Stimulated activated CD4-positive, alpha-beta T cell treated with anti-CD3 and anti-CD28 coated beads, Interleukin-1b, Interleukin-23, amount 100 ng/mL, for 1 hour (primary cell): ENCODE results near the gene LPP.

ENCODE experiments used
- DNase-seq, 2 donors: peaks; one replicate each; pipeline ENCODE4 v3.0.0-alpha.2; 2020; ENCODE audit warnings: low read depth in 2 of 2

LPP gene

DNA sequence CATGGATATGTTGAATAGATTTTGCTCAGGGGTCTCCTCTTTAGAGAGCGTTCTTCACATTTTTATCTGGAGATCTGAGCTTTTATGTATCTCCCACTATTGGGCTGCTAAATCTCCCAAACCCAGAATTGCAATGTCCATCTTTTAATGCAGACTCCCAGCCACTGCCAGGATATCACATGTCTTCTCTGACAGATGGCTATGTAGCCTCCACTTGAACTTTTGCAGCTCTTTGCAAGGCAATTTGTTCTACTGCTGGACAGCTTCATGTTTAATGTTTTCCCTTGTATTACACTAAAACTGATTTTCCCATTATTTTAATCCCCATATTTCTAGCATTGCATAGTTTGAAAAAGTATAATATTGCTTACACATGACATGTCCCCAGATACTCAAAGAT, 177.2 kb downstream of the LPP start:
- no peak for DNase-seq

DNA sequence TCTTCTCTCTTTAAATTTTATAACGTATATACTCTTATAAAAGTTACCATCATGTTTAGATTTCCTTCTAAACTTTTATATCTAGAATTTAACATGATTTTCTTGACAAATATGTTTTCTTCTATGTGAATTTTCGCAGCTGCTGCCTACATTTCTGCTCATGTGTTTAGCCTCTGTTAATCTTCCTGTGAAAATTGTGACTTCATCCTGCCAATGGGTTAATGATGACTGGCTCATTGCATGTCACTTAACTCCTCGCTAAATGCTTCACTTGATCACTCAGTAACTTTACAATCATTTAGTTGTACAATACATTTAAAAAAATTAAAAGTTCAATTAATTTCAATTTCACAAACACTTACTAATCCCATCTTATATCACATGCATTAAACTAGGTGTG, 178.1 kb downstream of the LPP start:
- no peak for DNase-seq

GRCh38 chr3:188335656-188336055, 181.7 kb downstream of the LPP start:
- no peak for DNase-seq

DNA sequence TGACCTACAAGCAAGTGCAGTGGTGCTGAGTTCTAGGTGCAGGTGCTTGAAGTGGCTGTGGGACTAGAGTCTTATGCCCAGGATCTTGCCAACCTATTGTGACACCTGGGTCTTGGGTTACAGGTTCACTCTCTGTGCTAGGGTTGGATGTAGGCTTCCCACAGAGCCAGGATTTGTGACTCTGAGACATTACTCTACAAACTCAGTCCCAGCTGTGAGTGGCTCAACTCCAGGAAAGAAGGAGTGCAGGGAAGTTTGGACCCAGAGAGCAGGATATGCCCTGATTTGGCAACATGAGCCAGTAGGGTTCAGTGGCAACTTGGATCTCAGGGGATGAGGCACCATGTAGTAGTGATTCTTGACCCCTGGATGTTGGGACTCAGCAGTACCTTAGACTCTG, 182.2 kb downstream of the LPP start:
- DNase-seq = no peak

GRCh38 chr3:188337232-188337631, 183.3 kb downstream of the LPP start:
- no peak for DNase-seq

DNA sequence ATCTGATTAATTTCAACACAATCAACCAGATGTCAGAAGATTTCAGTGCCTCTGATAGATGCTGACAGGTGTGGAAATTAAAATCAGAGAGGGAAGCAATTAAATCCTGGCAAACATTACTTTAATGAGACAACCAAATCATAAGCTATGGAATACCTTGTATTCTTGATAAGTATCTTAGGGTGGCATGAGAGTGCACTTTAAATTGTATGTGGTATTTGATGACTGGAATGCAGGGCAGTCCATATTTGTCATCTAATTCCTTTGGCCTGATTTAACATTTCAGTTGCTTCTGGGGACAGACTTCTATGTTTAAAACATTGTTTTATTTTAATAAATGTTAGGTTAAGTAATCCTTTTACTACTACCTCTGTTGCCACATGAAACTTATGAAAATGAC, 184.1 kb downstream of the LPP start:
- no peak for DNase-seq

DNA sequence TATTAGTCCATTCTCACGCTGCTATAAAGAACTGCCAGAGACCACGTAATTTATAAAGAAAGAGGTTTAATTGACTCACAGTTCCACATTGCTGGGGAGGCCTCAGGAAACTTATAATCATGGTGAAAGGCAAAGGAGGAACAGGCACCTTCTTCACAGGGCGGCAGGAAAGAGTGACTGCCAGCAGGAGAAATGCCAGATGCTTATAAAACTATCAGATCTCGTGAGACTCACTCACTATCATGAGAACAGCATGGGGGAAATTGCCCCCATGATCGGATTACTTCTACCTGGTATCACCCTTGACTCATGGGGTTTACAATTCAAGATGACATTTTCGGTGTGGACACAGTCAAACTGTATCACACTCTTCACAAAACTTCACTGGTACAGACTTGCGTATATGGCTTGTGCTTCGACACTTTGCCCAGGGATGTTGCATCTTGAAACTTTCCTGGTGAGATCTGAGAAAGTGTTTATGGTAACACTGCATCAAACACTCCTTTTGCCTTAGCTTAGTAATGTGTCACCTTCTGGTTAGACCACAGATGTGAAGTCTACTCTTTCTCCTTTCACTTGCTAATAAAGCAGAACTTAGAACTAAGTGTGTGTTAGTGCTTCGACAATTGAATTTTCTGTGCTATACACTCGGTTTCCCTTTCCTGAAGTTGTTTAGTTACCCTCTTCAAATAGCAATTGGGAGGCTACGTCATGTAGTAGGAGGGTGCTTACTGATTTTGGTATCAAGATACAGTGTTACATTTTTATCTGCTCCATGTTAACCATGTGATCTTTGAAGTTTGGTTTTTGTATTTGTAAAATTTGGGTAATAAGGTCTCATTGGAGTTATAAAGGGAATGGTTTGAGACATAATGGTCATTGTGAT, 185.7 kb downstream of the LPP start:
- DNase-seq = no peak

DNA sequence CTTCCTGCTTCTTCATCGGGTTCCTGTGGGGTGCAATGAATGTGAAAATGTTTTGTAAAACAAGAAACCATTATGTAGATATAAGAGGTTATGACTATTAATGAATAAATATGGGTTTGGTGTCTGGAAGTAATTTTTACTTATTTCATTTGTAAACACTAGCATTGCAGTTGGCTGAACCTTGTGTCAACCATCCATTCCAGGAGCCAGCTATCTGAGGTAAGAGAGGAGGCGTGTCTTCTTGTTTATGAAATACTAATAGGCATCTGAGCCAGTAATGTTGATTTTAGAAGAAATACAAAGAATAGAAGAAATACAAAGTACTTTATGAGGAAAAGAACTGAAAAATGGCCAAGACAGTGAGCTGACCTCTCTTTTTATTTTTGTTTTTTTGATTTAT, 187.5 kb downstream of the LPP start:
- no peak for DNase-seq

GRCh38 chr3:188342991-188343732, 189.2 kb downstream of the LPP start:
- no peak for DNase-seq

GRCh38 chr3:188343894-188344293, 189.9 kb downstream of the LPP start:
- no peak for DNase-seq

DNA sequence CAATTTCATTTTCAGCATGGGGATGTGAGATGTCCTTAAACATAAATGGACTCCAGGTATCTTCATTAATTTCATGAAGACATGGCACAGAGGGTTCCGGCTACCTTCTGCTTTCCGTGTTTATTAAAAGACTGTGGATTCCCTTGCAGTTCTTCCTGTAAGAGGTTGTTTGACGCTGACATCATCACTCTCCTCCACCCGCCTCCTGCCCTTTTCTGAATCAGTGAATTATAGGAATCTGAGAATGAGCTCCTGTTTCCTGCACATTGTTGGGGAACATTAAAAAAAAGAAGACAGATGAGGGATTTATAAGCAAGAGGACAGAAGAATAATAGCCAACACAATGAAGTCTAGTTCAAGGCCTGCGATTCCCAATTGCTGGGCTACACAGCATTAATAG, 191.3 kb downstream of the LPP start:
- no peak for DNase-seq

DNA sequence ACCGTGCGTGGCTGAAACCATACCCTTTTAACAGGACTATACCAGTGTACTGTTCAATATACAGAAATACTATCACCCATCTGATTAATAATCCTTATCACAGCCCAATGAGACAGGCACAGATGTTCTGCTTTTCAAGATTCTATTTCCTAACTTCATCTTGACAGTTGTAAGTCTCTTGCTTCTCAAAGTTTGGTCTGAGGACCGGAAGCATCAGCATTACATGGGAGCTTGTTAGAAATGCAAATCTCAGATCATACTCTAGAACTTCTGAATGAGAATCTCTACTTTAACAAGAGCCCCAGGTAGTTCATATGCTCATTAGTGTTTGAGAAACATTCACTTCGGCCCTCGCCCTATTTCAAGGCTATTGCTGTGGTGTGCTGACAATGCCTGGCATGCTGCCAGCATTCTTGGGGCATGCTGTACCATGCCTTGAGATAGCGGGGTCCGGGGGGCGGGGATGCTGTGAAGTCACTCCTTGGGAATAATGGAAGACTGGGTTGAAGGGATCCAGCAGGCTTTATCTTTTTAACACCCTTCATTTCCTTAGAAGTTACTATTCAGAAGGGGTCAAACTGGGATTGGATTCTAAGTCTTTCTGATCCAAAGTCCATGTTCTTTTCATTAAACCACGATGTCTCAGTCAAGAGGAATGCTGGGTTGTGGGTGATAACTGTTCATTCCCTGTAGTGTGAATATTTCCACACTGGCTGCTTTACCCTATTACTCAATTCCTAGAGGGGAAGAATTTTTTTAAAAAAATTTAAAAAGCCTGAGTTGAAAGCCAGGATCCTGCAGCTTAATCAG, 194.7 kb downstream of the LPP start:
- no peak for DNase-seq

GRCh38 chr3:188349351-188349901, 195.5 kb downstream of the LPP start:
- DNase-seq = no peak

- no peak for DNase-seq
Observed at GRCh38 chr3:188349933-188350332, 196.0 kb downstream of the LPP start.

GRCh38 chr3:188350961-188351360, 197.0 kb downstream of the LPP start:
- DNase-seq = no peak

DNA sequence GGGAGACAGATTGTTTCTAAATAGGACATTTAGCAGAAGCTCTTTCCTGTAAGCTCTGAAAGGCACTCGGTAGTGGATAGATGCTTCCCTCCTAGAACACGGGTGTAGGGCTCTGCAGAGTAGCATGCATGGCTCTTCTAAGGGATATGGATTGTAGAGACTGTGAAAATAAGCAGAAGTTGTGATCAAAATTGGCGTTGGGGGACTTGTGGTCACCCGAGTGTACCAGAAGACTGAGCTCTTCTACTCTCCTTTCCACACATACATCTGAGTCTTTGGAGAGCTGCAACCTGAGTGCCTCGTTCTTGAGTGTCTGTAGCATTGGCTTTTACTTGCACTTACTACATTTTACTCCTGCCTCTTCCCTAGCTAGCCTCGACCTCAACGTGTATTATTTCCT, 197.7 kb downstream of the LPP start:
- DNase-seq = no peak

GRCh38 chr3:188352196-188352927, 198.4 kb downstream of the LPP start:
- DNase-seq = no peak

GRCh38 chr3:188353426-188353825, 199.5 kb downstream of the LPP start:
- DNase-seq = no peak

DNA sequence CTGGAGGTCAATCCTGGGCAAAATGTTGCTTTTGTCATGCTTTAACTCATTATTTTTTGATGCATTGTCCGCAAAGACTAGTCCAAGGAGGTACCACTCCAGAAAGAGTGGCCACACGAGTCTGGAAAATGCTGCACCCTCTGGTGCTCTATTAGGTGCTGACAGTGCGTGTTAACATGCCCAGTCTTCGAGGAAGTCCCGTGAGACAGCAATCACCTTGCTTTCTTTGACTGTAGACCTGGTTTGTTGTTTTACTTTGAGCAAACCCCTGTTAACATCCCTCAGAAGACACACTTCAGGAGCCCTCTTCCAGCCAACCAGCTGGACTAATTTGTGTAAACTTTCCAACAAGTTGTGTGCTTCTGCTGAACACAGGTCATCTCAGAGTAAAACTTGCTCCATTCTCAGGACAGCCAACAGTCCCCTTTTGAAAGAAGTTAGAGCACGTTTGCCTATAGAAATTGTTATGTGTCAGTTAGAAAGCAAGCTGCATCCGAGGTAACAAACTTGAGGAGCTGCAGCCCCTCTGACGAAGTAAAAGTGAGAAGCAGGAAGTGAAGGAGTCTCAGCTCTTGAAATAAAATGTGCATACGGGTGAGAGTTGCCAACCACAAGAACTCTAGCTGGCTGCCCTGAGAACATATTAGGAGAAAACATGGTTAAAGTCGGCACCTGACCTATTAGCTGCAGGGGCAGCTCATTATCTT, 205.0 kb downstream of the LPP start:
- DNase-seq = no peak

- no peak for DNase-seq
Observed at GRCh38 chr3:188360364-188360881, 206.5 kb downstream of the LPP start.
